Thyroid gland (tissue), 4 donors: Measurements from ENCODE around the gene TOM1L2. TPM values are rescaled to one million over a fixed set of nuclear protein-coding genes. Genes with fewer than 3 reads are reported as not detected.

Experiments
- DNase-seq, 2 donors: peaks; one replicate each; pipeline ENCODE4 v3.0.0-alpha.2; 2019
- H3K27ac ChIP-seq, 3 donors: fragments of 200-600 bp; sonication (generic); 1 replicate in 2 of 3; 2 replicates in 1 of 3; pipeline ENCODE4 v1.5.1; 2016 to 2019; ENCODE audit warnings: mild to moderate bottlenecking in 1 of 3, moderate library complexity in 1 of 3
- H3K27me3 ChIP-seq: fragments of 200-600 bp; sonication (generic); one replicate; pipeline ENCODE4 v1.5.1; 2019
- H3K36me3 ChIP-seq, 2 donors: fragments of 200-600 bp; sonication (generic); one replicate each; pipeline ENCODE4 v1.5.1; 2016 to 2019
- H3K4me1 ChIP-seq, 2 donors: fragments of 200-600 bp; sonication (generic); one replicate each; pipeline ENCODE4 v1.5.1; 2017 to 2019
- H3K4me3 ChIP-seq, 3 donors: fragments of 200-600 bp; sonication (generic); replicated peaks in 1 of 3; 1 replicate in 2 of 3; 2 replicates in 1 of 3; pipeline ENCODE4 v1.5.1; 2016; ENCODE audit warnings: mild to moderate bottlenecking in 1 of 3
- H3K9me3 ChIP-seq: fragments of 200-600 bp; sonication (generic); one replicate; pipeline ENCODE4 v1.5.1; 2017
- POLR2A ChIP-seq, 2 donors: fragments of 450-650 bp; IDR thresholded peaks; one replicate each; pipeline ENCODE4 v1.6.1; 2017; ENCODE audit warnings: antibody characterized with exemption in 2 of 2, mild to moderate bottlenecking in 2 of 2, moderate library complexity in 1 of 2
- WGBS, 2 donors: methylation state at CpG; one replicate each; pipeline ENCODE4 v1.1.5; 2017; 5-methylcytosine and 5-hydroxymethylcytosine counted together
- intact Hi-C: fragments of 100-400 bp; cut with DNase I; formaldehyde crosslinking; loops from one replicate; pipeline ENCODE4 v1.15.1; 2023
- total RNA-seq, 4 donors: library from RNA; depleted of rRNA; stranded (reverse); fragments of >200 nt; gene quantifications; one replicate each; pipeline ENCODE4 v1.2.3, GENCODE V29; 2016
- TF ChIP-seq, protein P1 (sequence below), 6 experiments: fragments of 200-600 bp in 3 of 6; fragments of 450-650 bp in 3 of 6; sonication (generic) in 3 of 6; IDR thresholded peaks; one replicate each; pipeline ENCODE4 v1.5.1; 2016 to 2019; ENCODE audit warnings: antibody characterized with exemption in 6 of 6, mild to moderate bottlenecking in 2 of 6, inconsistent platforms in 1 of 6, moderate library complexity in 1 of 6

The TOM1L2 gene
- total RNA-seq, 4 donors from 2014 or later, result 138 to 881 (median 257) TPM

DNA sequence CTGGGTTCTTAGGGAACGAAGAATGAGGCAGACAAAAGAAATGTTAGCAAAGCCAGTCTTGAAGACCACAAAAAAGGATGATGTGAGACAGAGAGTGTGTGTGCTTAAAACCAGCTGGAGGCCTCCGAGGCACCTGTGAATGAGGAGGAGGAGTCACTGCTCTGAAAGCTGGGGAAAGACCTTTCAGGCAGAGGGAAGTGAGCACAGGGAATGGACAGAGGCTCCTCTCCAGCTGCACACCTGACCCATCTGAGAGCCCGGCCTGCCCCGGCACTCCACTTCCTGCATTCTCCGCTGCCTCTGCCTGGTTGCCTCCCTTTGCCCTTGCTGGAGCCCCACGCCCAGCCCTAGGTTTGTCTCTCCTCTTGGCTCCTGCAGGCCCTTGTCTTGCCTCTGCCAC, 80.2 kb downstream of the TOM1L2 start:
- H3K9me3 ChIP-seq, result no peaks in the 10 kb centered on the region
- WGBS, 2 donors, result 80 to 81% methylated on average over 6 of the region's 6 CpGs
- intact Hi-C loops, result loop anchor here (10.0 kb wide), 1 partner anchor 143 kb away; the partner anchor contains the start of genes ATPAF2 and GID4
- no peak for TF ChIP-seq POLR2A (IDR thresholded peaks at IDR 0.05)
- TF ChIP-seq, protein P1, sequence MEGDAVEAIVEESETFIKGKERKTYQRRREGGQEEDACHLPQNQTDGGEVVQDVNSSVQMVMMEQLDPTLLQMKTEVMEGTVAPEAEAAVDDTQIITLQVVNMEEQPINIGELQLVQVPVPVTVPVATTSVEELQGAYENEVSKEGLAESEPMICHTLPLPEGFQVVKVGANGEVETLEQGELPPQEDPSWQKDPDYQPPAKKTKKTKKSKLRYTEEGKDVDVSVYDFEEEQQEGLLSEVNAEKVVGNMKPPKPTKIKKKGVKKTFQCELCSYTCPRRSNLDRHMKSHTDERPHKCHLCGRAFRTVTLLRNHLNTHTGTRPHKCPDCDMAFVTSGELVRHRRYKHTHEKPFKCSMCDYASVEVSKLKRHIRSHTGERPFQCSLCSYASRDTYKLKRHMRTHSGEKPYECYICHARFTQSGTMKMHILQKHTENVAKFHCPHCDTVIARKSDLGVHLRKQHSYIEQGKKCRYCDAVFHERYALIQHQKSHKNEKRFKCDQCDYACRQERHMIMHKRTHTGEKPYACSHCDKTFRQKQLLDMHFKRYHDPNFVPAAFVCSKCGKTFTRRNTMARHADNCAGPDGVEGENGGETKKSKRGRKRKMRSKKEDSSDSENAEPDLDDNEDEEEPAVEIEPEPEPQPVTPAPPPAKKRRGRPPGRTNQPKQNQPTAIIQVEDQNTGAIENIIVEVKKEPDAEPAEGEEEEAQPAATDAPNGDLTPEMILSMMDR (IDR thresholded peaks at IDR 0.05), result no peak
- peaks cover 0 to 24% of the 10 kb centered on the region in 2 donors for H3K36me3 ChIP-seq
- no peak overlapping the region for H3K4me3 ChIP-seq
- peaks cover 21 to 24% of the 10 kb centered on the region in 2 donors for H3K4me1 ChIP-seq
- DNase-seq, result no peak
- H3K27ac ChIP-seq, result peak overlapping the region in 2 of 3 donors; percentile 4 to 50
- H3K27me3 ChIP-seq, result no peaks in the 10 kb centered on the region

DNA sequence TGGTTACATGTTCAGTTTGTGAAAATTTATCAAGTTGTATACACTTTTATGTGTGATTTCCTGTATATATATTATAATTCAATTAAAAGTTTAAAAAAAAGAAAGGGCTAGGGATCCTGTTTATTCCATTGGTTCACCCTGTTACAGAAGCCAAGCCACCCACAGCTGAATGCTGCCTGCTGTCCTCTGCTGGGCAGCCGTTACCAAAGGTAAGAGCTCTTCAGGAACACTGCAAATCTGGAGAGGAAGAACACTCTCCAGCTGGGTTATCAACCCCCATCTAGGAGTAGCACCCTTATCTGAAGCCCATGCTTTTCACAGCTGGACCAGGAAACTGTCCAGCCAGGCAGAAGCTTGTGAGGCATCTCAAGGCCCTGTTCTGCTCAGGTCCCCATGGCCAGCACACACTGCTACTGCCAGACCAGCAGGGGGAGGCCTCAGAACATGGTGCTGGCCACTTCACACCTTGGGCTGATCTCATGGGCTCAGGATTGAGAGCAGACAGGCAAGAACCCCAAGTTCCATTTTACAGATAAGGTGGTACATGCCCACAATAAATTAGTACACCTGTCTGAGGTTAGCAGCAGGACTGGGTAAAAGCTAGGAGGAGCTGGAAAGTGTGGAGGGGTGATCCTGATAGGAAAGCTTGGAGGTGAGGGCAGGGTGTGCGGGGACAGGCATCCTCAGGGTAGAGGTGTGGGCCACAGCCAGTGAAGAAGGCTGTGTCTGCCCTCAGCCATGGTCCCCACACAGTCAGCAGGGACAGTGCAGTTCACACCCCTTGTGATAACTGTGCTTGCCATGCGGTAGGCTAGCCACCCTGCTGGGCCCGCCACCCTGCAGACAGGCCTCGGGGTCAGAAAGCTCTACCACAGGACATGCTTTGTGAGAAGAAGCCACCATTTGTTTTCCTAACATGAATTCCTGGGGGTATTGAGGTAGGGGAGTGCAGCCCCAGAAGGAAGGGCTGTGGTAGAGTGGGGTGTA, 81.1 kb downstream of the TOM1L2 start:
- TF ChIP-seq, protein P1 (IDR thresholded peaks at IDR 0.05), result peak; percentile 47 to 90 (median 80)
- TF ChIP-seq POLR2A (IDR thresholded peaks at IDR 0.05), result no peak
- Histone ChIP-seq H3K36me3 (peaks cover 0 to 15% of the 10 kb centered on the region in 2 donors), H3K4me3 (no peak overlapping the region), H3K4me1 (peaks cover 31 to 33% of the 10 kb centered on the region in 2 donors), H3K27me3 (no peaks in the 10 kb centered on the region), H3K9me3 (no peaks in the 10 kb centered on the region), H3K27ac (peak overlapping the region in 1 of 3 donors; percentile 50)
- peak; percentile 87 to 89 for DNase-seq
- WGBS, 2 donors, result 81 to 87% methylated on average over 5 of the region's 5 CpGs
- intact Hi-C loops, result loop anchor here (10.0 kb wide), 1 partner anchor 144 kb away; the partner anchor contains the start of genes ATPAF2 and GID4

DNA sequence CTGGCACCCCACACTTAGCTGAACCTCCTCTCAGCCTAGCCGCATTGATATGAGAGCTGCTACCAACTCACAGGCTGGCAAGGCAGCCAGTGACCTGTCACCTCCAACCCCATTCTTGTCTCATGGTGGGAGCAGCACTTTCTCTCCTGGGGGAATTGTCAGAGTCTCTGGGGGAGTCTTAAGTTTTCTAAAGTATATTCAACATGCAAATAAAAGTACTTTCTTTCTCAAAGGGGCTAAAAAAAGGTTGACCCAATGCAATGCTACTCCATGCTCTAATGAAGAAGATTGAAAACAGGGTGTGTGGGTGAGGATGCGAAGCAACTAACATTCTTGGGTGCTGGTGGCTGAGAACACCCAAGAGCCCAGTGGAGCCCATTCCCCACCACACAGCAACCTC, 82.3 kb downstream of the TOM1L2 start:
- WGBS, 2 donors, result 96 to 100% methylated on average over 2 of the region's 2 CpGs
- TF ChIP-seq, protein P1 (IDR thresholded peaks at IDR 0.05), result no peak
- TF ChIP-seq POLR2A (IDR thresholded peaks at IDR 0.05), result no peak
- no peaks in the 10 kb centered on the region for H3K27me3 ChIP-seq
- H3K27ac ChIP-seq, result no peak overlapping the region
- peaks cover 0 to 12% of the 10 kb centered on the region in 2 donors for H3K36me3 ChIP-seq
- no peak for DNase-seq
- intact Hi-C loops, result loop anchor here (10.0 kb wide), 1 partner anchor 145 kb away; the partner anchor contains the start of genes ATPAF2 and GID4
- H3K9me3 ChIP-seq, result no peaks in the 10 kb centered on the region
- peaks cover 40 to 45% of the 10 kb centered on the region in 2 donors for H3K4me1 ChIP-seq
- no peak overlapping the region for H3K4me3 ChIP-seq

DNA sequence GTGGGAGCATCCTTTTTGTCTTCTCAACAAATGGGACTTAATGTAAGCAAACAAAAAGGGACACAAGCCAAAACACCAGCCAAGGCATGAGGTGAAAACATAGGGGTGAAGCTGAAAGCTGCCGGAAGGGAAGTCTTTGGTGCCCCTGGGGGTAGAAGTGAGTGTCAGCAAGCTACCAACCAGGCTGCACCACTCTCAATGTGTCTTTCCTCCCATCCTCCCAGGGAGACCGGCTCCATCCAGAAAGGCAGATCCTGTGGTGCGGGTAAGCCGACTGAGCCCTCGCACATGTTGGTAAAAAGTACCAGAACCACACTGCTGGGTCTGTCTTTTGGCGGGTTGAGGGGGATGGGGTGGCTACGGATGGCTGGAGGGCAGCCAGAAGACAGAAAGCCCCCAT, 83.4 kb downstream of the TOM1L2 start:
- peak overlapping the region in 1 of 3 donors; percentile 34 for H3K27ac ChIP-seq
- 79 to 87% methylated on average over 7 of the region's 7 CpGs for WGBS, 2 donors
- H3K9me3 ChIP-seq, result no peaks in the 10 kb centered on the region
- DNase-seq, result no peak
- H3K27me3 ChIP-seq, result no peaks in the 10 kb centered on the region
- TF ChIP-seq, protein P1 (IDR thresholded peaks at IDR 0.05), result no peak
- no peak for TF ChIP-seq POLR2A (IDR thresholded peaks at IDR 0.05)
- H3K36me3 ChIP-seq, result peaks cover 0 to 12% of the 10 kb centered on the region in 2 donors
- no peak overlapping the region for H3K4me3 ChIP-seq
- intact Hi-C loops, result no loop called here
- H3K4me1 ChIP-seq, result peaks cover 51 to 56% of the 10 kb centered on the region in 2 donors
